ENCODE measurements around the gene CDSN. TPM values are rescaled to one million over a fixed set of nuclear protein-coding genes. Genes with fewer than 3 reads are reported as not detected.
A peak's percentile ranks its signal among the peaks of the same experiment; 100 is the strongest.

CDSN gene
- total and polyA plus RNA-seq, 2 donors (not counting 1 experiment from before 2014, with no cell fraction given): not detected

DNA sequence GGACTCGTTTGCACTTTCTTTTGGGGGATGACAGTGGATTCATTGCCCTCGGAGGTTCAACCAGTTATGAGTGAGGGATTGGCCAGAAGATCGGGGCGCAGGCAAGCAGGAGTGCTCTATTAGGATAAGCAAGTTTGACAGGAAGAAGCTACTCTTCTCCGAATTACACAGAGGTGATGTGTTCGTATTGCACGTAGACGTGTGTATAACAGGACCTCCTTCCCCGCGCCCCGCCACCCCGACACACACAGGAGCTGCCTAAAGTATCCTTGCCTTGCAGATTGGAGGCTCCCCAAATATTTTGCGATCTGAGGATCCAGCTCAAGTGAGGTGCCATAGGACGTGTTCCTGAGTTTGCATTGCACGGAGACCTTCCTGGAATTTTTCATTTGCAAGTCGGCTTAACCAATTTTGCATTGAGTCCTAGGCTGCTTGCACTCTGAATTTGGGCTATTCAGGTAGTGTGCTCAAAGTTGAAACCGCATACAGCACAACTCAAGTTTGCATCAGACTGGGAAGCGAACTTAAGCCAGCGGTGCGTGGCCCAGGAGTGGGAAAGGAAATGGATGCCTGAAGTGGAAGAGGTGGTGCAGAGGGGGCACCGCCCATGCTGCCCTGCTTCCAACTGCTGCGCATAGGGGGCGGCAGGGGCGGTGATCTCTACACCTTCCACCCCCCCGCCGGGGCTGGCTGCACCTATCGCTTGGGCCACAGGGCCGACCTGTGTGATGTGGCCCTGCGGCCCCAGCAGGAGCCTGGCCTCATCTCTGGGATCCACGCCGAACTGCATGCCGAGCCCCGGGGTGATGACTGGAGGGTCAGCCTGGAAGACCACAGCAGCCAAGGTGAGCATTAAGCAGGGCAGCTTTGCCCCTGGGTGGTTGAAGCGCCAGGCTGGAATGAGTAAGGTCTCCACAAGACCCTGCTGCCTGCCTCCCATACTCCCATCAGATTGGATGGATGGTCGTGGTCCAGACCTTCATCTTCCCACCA is 38.9 kb upstream of the CDSN start:
- ATAC-seq (ENCODE audit: low read depth) (no peak), DNase-seq (peak; percentile 41)
- ChIA-PET CTCF (interaction anchor here (1.1 to 2.9 kb wide), 7 partner anchors 14 to 241 kb away, joined by 3 to 10 read pairs (median 4); no protein-coding TSS in a partner anchor), POLR2A (interaction anchor here (0.6 to 1.8 kb wide), 5 partner anchors 21 to 738 kb away, joined by 3 to 5 read pairs (median 3); partner anchors contain the start of gene EHMT2)
- Mint-ChIP-seq H3K4me1 (peaks cover 37% of the 10 kb centered on the region), H3K4me3 (peak overlapping the region; percentile 87), H3K27me3 (no peaks in the 10 kb centered on the region), H3K27ac (peak overlapping the region; percentile 71), H3K9me3 (ENCODE audit: insufficient read depth) (no peaks in the 10 kb centered on the region)
- H3K4me3 ChIP-seq (ENCODE audit: control extremely low read depth in 1 of 5, extremely low read depth in 1 of 5, insufficient read depth in 1 of 5, low read depth in 2 of 5, low read length in 4 of 5): peak overlapping the region; percentile 1 to 90 (median 88)
- peaks cover 2% of the 10 kb centered on the region for H3K79me2 ChIP-seq (ENCODE audit: control insufficient read depth, insufficient read depth, low read length)
- H3K27me3 ChIP-seq (replicated peaks in 1 of 4; ENCODE audit: control extremely low read depth in 1 of 4, control insufficient read depth in 3 of 4, insufficient read depth in 4 of 4, low read length in 3 of 4): no peaks in the 10 kb centered on the region
- WGBS (ENCODE audit: insufficient coverage): 26% methylated on average over 26 of the region's 35 CpGs
- H3K36me3 ChIP-seq (replicated peaks in 1 of 2; ENCODE audit: control extremely low read depth in 1 of 2, control insufficient read depth in 1 of 2, extremely low read depth in 1 of 2, insufficient read depth in 2 of 2, low read length in 1 of 2): peaks cover 0 to 6% of the 10 kb centered on the region in 2 experiments
- H3K9ac ChIP-seq (ENCODE audit: low read length): peak overlapping the region; percentile 78
- peaks cover 13 to 22% of the 10 kb centered on the region in 2 donors for H3K4me1 ChIP-seq (ENCODE audit: control insufficient read depth in 2 of 2, insufficient read depth in 2 of 2, low read length in 2 of 2)
- peak overlapping the region; percentile 86 for H3K4me2 ChIP-seq (replicated peaks; ENCODE audit: low read depth, low read length, poor library complexity, severe bottlenecking)
- no peaks in the 10 kb centered on the region for H3K9me3 ChIP-seq (ENCODE audit: control extremely low read depth in 1 of 3, control insufficient read depth in 2 of 3, insufficient read depth in 1 of 3, low read length in 2 of 3)
- intact Hi-C loops (cut with micrococcal nuclease): loop anchor here (1.0 to 10.0 kb wide), 8 partner anchors 21 to 542 kb away; partner anchors contain the start of genes HLA-B, HLA-C, MRPS18B and PPP1R10
- no peaks in the 10 kb centered on the region for H4K20me1 ChIP-seq (ENCODE audit: control insufficient read depth, insufficient read depth, low read length, poor library complexity, severe bottlenecking)
- H2AFZ ChIP-seq (ENCODE audit: insufficient read depth, low read depth, low read length, poor library complexity, severe bottlenecking): peak overlapping the region; percentile 95
- H3K27ac ChIP-seq (ENCODE audit: low read length in 2 of 2): peak overlapping the region in 1 of 2 donors; percentile 64
- TF ChIP-seq, protein P1, sequence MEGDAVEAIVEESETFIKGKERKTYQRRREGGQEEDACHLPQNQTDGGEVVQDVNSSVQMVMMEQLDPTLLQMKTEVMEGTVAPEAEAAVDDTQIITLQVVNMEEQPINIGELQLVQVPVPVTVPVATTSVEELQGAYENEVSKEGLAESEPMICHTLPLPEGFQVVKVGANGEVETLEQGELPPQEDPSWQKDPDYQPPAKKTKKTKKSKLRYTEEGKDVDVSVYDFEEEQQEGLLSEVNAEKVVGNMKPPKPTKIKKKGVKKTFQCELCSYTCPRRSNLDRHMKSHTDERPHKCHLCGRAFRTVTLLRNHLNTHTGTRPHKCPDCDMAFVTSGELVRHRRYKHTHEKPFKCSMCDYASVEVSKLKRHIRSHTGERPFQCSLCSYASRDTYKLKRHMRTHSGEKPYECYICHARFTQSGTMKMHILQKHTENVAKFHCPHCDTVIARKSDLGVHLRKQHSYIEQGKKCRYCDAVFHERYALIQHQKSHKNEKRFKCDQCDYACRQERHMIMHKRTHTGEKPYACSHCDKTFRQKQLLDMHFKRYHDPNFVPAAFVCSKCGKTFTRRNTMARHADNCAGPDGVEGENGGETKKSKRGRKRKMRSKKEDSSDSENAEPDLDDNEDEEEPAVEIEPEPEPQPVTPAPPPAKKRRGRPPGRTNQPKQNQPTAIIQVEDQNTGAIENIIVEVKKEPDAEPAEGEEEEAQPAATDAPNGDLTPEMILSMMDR (IDR thresholded peaks at IDR 0.05): no peak
- no peak for TF ChIP-seq EZH2 (IDR thresholded peaks at IDR 0.05; ENCODE audit: borderline replicate concordance, insufficient read depth, low read depth, low read length, poor library complexity, severe bottlenecking)
